ENCODE data around the gene NUB1.

The NUB1 gene

DNA sequence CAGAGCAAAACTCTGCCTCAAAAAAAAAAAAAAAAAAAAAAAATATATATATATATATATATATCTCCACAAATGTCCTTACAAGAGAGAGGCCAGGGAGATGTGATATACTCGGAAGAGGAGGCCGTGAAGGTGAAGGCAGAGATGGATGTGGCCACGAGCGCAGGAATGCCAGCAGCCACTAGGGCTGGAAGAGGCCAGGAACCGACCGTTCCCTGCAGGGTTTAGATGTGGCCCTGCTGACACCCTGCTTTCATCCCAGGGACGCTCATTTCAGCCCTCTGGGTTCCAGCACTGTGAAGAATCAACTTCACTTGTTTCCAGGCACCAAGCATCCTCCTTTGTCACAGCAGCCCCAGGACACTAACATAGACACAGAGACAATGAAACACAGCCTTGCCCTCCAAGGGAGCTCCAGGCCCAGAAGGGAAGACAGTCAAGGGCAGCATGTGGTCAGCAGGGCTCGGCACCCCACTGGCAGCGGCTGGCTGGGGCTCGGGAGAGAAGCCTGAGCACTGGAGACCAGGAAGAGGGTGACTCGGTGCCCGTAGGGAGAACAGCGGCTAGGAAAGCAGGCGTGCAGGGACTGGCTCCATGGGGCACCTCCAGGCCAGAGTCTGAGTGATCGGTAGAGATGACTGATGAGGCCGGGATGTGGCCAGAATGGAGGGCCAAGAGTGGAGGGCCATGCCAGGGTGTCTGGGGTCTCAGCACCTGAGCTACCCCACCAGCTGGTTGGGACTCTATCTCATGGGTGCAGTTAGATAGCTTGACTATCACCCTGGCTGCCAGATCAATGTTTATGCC, 60.6 kb downstream of the NUB1 start:
- no peak for DNase-seq (ENCODE audit: low read depth, low spot score)
- Histone ChIP-seq H3K9me3 (ENCODE audit: insufficient read depth, low read length) (no peaks in the 10 kb centered on the region), H3K4me1 (ENCODE audit: insufficient read depth, insufficient read length) (peaks cover 2% of the 10 kb centered on the region), H3K9ac (ENCODE audit: insufficient read length, low read depth) (no peak overlapping the region), H3K4me3 (ENCODE audit: insufficient read length, low read depth) (no peak overlapping the region), H3K27me3 (ENCODE audit: insufficient read depth, insufficient read length) (no peaks in the 10 kb centered on the region), H3K36me3 (ENCODE audit: insufficient read depth, insufficient read length, low read length) (peaks cover 6% of the 10 kb centered on the region)
- no peak for TF ChIP-seq YY1 (IDR thresholded peaks at IDR 0.05; ENCODE audit: insufficient read depth, insufficient read length)
- TF ChIP-seq SUZ12 (IDR thresholded peaks at IDR 0.05; ENCODE audit: extremely low read depth, insufficient read depth, insufficient read length): no peak
- TF ChIP-seq ZNF274 (IDR thresholded peaks at IDR 0.05; ENCODE audit: low read depth, low read length): no peak

DNA sequence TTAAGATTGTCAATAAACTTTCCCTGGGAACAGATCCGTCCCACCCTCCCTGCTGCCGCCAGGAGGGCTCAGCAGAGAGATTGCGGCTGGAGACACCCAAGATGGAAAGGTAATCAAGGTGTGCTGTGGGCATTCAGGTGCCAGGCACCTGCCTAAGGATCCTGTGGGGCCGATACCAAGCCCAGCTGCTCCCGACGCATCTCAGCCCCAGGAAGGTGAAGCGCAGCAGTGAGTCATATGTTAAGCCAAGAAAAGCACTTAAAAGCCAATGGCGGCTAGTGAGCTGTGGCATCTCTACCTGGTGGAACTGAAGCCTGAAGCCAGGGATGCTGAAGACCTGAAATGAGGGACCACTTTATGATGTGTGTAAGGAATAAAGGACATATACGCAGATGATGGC, 62.2 kb downstream of the NUB1 start:
- H3K9me3 ChIP-seq (ENCODE audit: insufficient read depth, low read length): no peaks in the 10 kb centered on the region
- H3K9ac ChIP-seq (ENCODE audit: insufficient read length, low read depth): no peak overlapping the region
- no peak for TF ChIP-seq ZNF274 (IDR thresholded peaks at IDR 0.05; ENCODE audit: low read depth, low read length)
- TF ChIP-seq SUZ12 (IDR thresholded peaks at IDR 0.05; ENCODE audit: extremely low read depth, insufficient read depth, insufficient read length): no peak
- peaks cover 7% of the 10 kb centered on the region for H3K36me3 ChIP-seq (ENCODE audit: insufficient read depth, insufficient read length, low read length)
- H3K27me3 ChIP-seq (ENCODE audit: insufficient read depth, insufficient read length): no peaks in the 10 kb centered on the region
- H3K4me3 ChIP-seq (ENCODE audit: insufficient read length, low read depth): no peak overlapping the region
- peaks cover 2% of the 10 kb centered on the region for H3K4me1 ChIP-seq (ENCODE audit: insufficient read depth, insufficient read length)
- no peak for DNase-seq (ENCODE audit: low read depth, low spot score)

DNA sequence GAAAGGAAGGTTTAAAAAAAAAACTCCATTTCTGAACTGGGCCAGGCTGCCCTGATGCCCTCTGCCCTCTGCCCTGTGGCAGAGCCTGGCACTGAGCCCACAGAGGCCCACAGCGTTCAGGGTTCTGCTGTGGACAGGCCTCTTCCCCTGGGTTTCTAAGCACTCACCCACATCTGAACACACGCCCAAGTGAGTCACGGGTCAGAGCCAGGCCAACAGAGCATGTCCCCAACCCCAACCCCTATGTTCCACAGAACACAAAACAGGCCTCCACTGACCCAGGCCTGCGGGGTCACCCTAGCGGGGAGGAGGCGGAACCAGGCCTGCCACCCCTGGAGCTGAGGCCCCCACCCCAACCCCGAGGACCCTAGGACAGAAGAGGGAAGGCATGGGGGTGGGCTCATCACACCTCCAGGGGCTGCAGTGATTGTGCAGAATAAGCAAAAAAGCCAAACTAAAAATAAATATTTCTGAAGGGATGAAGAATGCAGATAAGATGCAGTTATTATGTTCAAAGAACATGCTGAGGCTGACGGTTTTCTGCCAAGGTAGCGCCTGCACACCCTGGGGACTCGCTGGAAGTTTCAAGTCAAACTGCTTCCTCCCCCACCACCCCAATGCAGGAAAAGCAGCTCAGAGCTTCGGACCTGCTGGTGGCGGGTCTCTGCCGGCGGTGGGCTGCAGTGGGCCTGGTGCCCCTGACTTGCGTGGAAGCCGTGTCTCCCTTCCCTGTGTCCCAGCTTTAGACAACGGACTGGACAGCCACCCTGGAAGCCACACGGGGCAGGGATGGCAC, 62.8 kb downstream of the NUB1 start:
- H3K4me3 ChIP-seq (ENCODE audit: insufficient read length, low read depth): no peak overlapping the region
- no peak for DNase-seq (ENCODE audit: low read depth, low spot score)
- no peak for TF ChIP-seq SUZ12 (IDR thresholded peaks at IDR 0.05; ENCODE audit: extremely low read depth, insufficient read depth, insufficient read length)
- no peak for TF ChIP-seq YY1 (IDR thresholded peaks at IDR 0.05; ENCODE audit: insufficient read depth, insufficient read length)
- TF ChIP-seq ZNF274 (IDR thresholded peaks at IDR 0.05; ENCODE audit: low read depth, low read length): no peak
- no peaks in the 10 kb centered on the region for H3K9me3 ChIP-seq (ENCODE audit: insufficient read depth, low read length)
- peaks cover 2% of the 10 kb centered on the region for H3K4me1 ChIP-seq (ENCODE audit: insufficient read depth, insufficient read length)
- no peak overlapping the region for H3K9ac ChIP-seq (ENCODE audit: insufficient read length, low read depth)
- peaks cover 7% of the 10 kb centered on the region for H3K36me3 ChIP-seq (ENCODE audit: insufficient read depth, insufficient read length, low read length)
- no peaks in the 10 kb centered on the region for H3K27me3 ChIP-seq (ENCODE audit: insufficient read depth, insufficient read length)

DNA sequence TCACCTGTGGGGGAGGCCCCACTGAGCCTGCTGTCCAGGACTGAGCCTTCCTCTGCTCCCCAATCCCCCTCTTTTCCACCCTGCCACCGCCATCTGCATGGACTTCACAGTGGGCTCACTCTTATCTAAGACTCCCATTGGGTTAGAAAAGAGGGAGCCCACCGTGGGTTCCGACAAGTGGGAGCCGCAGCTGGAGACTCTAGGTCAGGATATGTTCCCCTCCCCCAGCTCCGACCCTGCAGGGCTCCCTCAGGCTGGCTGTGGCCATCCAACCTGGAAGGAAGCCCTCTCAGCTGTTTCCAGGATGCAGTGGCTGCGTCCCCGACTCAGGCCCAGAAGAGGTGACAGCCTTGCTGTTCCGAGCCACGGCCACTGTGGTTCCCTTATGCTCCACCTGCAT, 63.4 kb downstream of the NUB1 start:
- Histone ChIP-seq H3K27me3 (ENCODE audit: insufficient read depth, insufficient read length) (no peaks in the 10 kb centered on the region), H3K36me3 (ENCODE audit: insufficient read depth, insufficient read length, low read length) (peaks cover 7% of the 10 kb centered on the region), H3K4me3 (ENCODE audit: insufficient read length, low read depth) (no peak overlapping the region), H3K9ac (ENCODE audit: insufficient read length, low read depth) (no peak overlapping the region), H3K9me3 (ENCODE audit: insufficient read depth, low read length) (no peaks in the 10 kb centered on the region), H3K4me1 (ENCODE audit: insufficient read depth, insufficient read length) (peaks cover 2% of the 10 kb centered on the region)
- no peak for TF ChIP-seq YY1 (IDR thresholded peaks at IDR 0.05; ENCODE audit: insufficient read depth, insufficient read length)
- no peak for TF ChIP-seq SUZ12 (IDR thresholded peaks at IDR 0.05; ENCODE audit: extremely low read depth, insufficient read depth, insufficient read length)
- no peak for TF ChIP-seq ZNF274 (IDR thresholded peaks at IDR 0.05; ENCODE audit: low read depth, low read length)
- no peak for DNase-seq (ENCODE audit: low read depth, low spot score)

DNA sequence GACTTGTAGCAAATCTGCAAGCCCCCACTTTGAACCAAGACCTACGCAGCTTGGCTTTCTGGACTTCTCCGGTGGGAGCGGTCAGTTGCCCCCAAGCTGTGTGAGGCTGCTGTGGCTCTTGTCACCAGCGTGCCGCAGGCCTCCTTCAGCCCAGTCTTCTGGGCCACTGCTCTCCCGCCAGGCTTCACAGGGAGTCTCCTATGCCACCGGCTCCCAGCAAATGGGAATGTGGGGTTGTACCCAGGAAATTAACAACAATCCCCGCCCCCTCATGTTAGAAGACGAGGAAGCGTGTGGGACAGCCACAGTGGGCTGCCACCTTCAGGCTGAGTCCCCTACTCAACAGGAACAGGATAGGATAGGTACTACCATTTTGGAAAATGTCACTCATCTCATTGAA, 64.0 kb downstream of the NUB1 start:
- Histone ChIP-seq H3K9ac (ENCODE audit: insufficient read length, low read depth) (no peak overlapping the region), H3K27me3 (ENCODE audit: insufficient read depth, insufficient read length) (no peaks in the 10 kb centered on the region), H3K4me1 (ENCODE audit: insufficient read depth, insufficient read length) (peaks cover 2% of the 10 kb centered on the region), H3K9me3 (ENCODE audit: insufficient read depth, low read length) (no peaks in the 10 kb centered on the region), H3K36me3 (ENCODE audit: insufficient read depth, insufficient read length, low read length) (peaks cover 7% of the 10 kb centered on the region), H3K4me3 (ENCODE audit: insufficient read length, low read depth) (no peak overlapping the region)
- DNase-seq (ENCODE audit: low read depth, low spot score): no peak
- no peak for TF ChIP-seq YY1 (IDR thresholded peaks at IDR 0.05; ENCODE audit: insufficient read depth, insufficient read length)

DNA sequence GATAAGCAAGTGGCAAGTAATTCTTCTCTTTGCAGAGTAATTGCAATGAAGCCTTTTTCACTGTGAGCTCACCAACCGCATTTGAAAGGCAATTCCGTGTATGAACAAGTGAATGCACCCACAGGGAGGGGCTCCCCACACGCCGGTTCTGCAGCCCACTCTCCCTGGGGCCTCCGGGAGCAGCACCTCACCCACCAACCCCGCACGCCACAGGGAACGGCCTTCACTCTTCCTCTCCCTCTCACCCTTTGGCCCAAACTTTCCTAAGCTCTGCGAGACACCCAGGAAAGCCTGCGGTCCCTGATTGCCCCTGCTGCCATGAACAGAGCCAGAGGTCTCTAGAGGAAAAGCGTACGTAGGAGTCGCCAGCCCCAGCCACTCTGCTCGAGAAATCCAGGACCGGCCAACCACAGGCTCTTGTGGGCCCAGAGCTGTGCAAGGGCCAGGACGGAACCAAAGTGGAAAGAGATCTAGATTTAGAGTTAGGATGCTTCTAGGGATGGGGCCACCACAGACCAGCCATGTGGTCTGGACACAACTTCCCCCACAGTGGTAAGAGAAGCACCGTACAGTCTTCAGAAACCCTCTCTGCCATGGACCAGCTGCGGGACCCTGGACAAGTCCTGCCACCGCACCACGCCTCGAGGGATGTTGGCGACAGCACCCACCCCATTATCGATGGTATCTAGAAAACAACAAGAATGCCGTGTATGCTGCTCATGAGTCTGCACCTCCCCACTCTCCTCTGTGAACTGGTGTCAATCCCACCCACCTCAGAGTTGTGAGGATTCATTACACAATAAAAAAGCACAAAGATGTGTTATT, 64.7 kb downstream of the NUB1 start:
- no peak for TF ChIP-seq SUZ12 (IDR thresholded peaks at IDR 0.05; ENCODE audit: extremely low read depth, insufficient read depth, insufficient read length)
- no peak for TF ChIP-seq YY1 (IDR thresholded peaks at IDR 0.05; ENCODE audit: insufficient read depth, insufficient read length)
- no peak for TF ChIP-seq ZNF274 (IDR thresholded peaks at IDR 0.05; ENCODE audit: low read depth, low read length)
- DNase-seq (ENCODE audit: low read depth, low spot score): no peak
- Histone ChIP-seq H3K4me1 (ENCODE audit: insufficient read depth, insufficient read length) (peaks cover 3% of the 10 kb centered on the region), H3K9me3 (ENCODE audit: insufficient read depth, low read length) (no peaks in the 10 kb centered on the region), H3K36me3 (ENCODE audit: insufficient read depth, insufficient read length, low read length) (peaks cover 7% of the 10 kb centered on the region), H3K27me3 (ENCODE audit: insufficient read depth, insufficient read length) (no peaks in the 10 kb centered on the region), H3K9ac (ENCODE audit: insufficient read length, low read depth) (no peak overlapping the region), H3K4me3 (ENCODE audit: insufficient read length, low read depth) (no peak overlapping the region)

Measured in NT2/D1 (cell line).